ENCODE data around the gene STK24.

The STK24 gene

GRCh38 chr13:98490195-98490836, 86.6 kb downstream of the STK24 start:
- TF ChIP-seq ZFP3 (CRISPR knock-in tag; IDR thresholded peaks at IDR 0.05) = peak; percentile 40; the same call in 1 of the 2 replicates
- TF ChIP-seq ZNF70 (CRISPR knock-in tag; IDR thresholded peaks at IDR 0.05) = no peak
- no peak for ATAC-seq

DNA sequence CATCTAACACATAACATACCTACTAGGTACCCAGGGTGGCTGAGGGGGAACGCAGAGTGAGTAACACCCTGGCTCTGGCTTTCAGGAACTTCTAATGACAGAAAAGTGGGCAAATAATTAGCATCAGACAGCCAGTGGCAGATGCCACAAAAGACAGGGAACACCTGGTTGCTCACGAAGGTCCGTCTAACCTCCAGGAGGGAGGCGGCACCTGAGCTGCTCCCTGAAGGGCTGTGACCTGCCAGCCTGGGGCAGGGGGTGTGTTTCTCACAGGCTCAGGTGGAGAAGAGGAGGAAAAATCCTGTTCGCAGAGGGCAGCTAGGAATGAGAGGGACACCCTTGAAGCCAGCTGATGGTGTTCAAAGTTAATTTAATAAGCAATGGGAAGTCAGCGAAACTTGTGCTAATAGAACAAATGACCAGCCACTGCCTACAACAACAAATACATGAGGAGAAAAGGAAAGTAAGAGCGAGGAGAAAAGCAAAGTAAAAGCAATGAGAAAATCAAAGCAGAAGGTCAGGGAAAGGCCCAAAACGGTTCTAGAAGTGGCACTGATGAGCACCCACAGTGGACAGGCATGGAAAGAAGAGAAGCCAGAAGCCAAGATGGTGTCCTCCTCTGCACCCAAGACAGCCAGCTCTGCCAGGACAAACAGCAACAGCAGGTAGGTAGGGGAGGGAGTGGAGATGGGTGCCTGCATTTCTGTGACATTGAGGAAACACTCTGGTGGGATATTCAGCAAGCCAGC, 87.3 kb downstream of the STK24 start:
- no peak for ATAC-seq
- no peak for TF ChIP-seq ISL1 (CRISPR knock-in tag; IDR thresholded peaks at IDR 0.05)
- TF ChIP-seq, protein P1, sequence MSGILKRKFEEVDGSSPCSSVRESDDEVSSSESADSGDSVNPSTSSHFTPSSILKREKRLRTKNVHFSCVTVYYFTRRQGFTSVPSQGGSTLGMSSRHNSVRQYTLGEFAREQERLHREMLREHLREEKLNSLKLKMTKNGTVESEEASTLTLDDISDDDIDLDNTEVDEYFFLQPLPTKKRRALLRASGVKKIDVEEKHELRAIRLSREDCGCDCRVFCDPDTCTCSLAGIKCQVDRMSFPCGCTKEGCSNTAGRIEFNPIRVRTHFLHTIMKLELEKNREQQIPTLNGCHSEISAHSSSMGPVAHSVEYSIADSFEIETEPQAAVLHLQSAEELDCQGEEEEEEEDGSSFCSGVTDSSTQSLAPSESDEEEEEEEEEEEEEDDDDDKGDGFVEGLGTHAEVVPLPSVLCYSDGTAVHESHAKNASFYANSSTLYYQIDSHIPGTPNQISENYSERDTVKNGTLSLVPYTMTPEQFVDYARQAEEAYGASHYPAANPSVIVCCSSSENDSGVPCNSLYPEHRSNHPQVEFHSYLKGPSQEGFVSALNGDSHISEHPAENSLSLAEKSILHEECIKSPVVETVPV (CRISPR knock-in tag; IDR thresholded peaks at IDR 0.05) = no peak
- TF ChIP-seq ESRRG (CRISPR knock-in tag; IDR thresholded peaks at IDR 0.05) = no peak
- TF ChIP-seq TOX (CRISPR knock-in tag; IDR thresholded peaks at IDR 0.05; ENCODE audit: borderline replicate concordance) = no peak
- TF ChIP-seq ZFP30 (CRISPR knock-in tag; IDR thresholded peaks at IDR 0.05) = no peak
- TF ChIP-seq, protein P2, sequence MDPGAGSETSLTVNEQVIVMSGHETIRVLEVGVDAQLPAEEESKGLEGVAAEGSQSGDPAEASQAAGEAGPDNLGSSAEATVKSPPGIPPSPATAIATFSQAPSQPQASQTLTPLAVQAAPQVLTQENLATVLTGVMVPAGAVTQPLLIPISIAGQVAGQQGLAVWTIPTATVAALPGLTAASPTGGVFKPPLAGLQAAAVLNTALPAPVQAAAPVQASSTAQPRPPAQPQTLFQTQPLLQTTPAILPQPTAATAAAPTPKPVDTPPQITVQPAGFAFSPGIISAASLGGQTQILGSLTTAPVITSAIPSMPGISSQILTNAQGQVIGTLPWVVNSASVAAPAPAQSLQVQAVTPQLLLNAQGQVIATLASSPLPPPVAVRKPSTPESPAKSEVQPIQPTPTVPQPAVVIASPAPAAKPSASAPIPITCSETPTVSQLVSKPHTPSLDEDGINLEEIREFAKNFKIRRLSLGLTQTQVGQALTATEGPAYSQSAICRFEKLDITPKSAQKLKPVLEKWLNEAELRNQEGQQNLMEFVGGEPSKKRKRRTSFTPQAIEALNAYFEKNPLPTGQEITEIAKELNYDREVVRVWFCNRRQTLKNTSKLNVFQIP (CRISPR knock-in tag; IDR thresholded peaks at IDR 0.05; ENCODE audit: borderline replicate concordance, low read depth) = no peak
- TF ChIP-seq PPARA (CRISPR knock-in tag; IDR thresholded peaks at IDR 0.05; ENCODE audit: borderline replicate concordance) = no peak
- no peak for TF ChIP-seq TCF4 (CRISPR knock-in tag; IDR thresholded peaks at IDR 0.05; ENCODE audit: borderline replicate concordance)
- no peak for TF ChIP-seq TSHZ2 (CRISPR knock-in tag; IDR thresholded peaks at IDR 0.05)
- no peak for TF ChIP-seq ARNTL (CRISPR knock-in tag; IDR thresholded peaks at IDR 0.05; ENCODE audit: borderline replicate concordance, low read depth)
- no peak for TF ChIP-seq ZNF8 (CRISPR knock-in tag; IDR thresholded peaks at IDR 0.05)
- no peak for TF ChIP-seq ZNF70 (CRISPR knock-in tag; IDR thresholded peaks at IDR 0.05)
- TF ChIP-seq GLIS3 (CRISPR knock-in tag; IDR thresholded peaks at IDR 0.05) = no peak
- TF ChIP-seq BACH2 (CRISPR knock-in tag; IDR thresholded peaks at IDR 0.05; ENCODE audit: borderline replicate concordance) = no peak
- TF ChIP-seq, protein P3, sequence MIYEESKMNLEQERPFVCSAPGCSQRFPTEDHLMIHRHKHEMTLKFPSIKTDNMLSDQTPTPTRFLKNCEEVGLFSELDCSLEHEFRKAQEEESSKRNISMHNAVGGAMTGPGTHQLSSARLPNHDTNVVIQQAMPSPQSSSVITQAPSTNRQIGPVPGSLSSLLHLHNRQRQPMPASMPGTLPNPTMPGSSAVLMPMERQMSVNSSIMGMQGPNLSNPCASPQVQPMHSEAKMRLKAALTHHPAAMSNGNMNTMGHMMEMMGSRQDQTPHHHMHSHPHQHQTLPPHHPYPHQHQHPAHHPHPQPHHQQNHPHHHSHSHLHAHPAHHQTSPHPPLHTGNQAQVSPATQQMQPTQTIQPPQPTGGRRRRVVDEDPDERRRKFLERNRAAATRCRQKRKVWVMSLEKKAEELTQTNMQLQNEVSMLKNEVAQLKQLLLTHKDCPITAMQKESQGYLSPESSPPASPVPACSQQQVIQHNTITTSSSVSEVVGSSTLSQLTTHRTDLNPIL (CRISPR knock-in tag; IDR thresholded peaks at IDR 0.05; ENCODE audit: low read depth) = no peak
- no peak for TF ChIP-seq OSR1 (CRISPR knock-in tag; IDR thresholded peaks at IDR 0.05)
- no peak for TF ChIP-seq SNAI2 (CRISPR knock-in tag; IDR thresholded peaks at IDR 0.05)
- no peak for TF ChIP-seq RARB (CRISPR knock-in tag; IDR thresholded peaks at IDR 0.05)

DNA sequence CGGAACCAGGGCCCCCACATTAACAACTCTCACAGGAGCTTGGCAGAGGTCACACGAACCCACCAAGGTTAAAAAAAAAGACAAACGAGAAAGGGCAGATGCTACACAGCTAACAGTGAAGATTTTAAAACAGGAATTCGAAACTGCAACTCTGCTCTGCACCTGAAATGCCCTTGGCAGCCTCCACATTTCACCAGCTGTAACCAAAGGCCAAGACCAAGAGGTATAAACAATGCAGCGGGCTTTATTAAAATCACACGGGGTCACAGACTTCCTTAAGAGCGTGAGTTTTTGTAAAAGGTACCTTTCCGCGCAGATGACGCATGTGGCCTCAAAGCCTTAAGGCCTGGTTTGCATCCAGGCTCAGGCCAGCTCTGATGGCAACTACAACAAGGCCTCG, 88.2 kb downstream of the STK24 start:
- ATAC-seq = no peak
- TF ChIP-seq PPARA (CRISPR knock-in tag; IDR thresholded peaks at IDR 0.05; ENCODE audit: borderline replicate concordance) = no peak
- TF ChIP-seq ZFP30 (CRISPR knock-in tag; IDR thresholded peaks at IDR 0.05) = no peak
- TF ChIP-seq ZNF70 (CRISPR knock-in tag; IDR thresholded peaks at IDR 0.05) = no peak
- TF ChIP-seq, protein P2 (CRISPR knock-in tag; IDR thresholded peaks at IDR 0.05; ENCODE audit: borderline replicate concordance, low read depth) = no peak
- TF ChIP-seq TSHZ2 (CRISPR knock-in tag; IDR thresholded peaks at IDR 0.05) = no peak
- TF ChIP-seq ISL1 (CRISPR knock-in tag; IDR thresholded peaks at IDR 0.05) = no peak
- no peak for TF ChIP-seq ZFP3 (CRISPR knock-in tag; IDR thresholded peaks at IDR 0.05)
- no peak for TF ChIP-seq ZNF565 (CRISPR knock-in tag; conservative IDR thresholded peaks at IDR 0.05; ENCODE audit: low read depth)
- TF ChIP-seq, protein P3 (CRISPR knock-in tag; IDR thresholded peaks at IDR 0.05; ENCODE audit: low read depth) = no peak
- TF ChIP-seq GLIS3 (CRISPR knock-in tag; IDR thresholded peaks at IDR 0.05) = no peak
- TF ChIP-seq BACH2 (CRISPR knock-in tag; IDR thresholded peaks at IDR 0.05; ENCODE audit: borderline replicate concordance) = no peak
- TF ChIP-seq ZNF8 (CRISPR knock-in tag; IDR thresholded peaks at IDR 0.05) = no peak
